Measurements from ENCODE around the gene PRKN.

Gene PRKN

GRCh38 chr6:162273986-162274385, 453.6 kb downstream of the PRKN start:
- DNase-seq, result no peak

GRCh38 chr6:162271922-162272321, 455.6 kb downstream of the PRKN start:
- DNase-seq, result no peak

- DNase-seq, result no peak
These were observed 456.6 kb downstream of the PRKN start for GRCh38 chr6:162270966-162271365.

GRCh38 chr6:162267641-162268040, 459.9 kb downstream of the PRKN start:
- DNase-seq, result no peak

- DNase-seq, result no peak
These were observed 460.4 kb downstream of the PRKN start for GRCh38 chr6:162267126-162267525.

GRCh38 chr6:162264581-162264980, 463.0 kb downstream of the PRKN start:
- DNase-seq, result no peak

GRCh38 chr6:162262466-162263196, 464.9 kb downstream of the PRKN start:
- no peak for DNase-seq

DNA sequence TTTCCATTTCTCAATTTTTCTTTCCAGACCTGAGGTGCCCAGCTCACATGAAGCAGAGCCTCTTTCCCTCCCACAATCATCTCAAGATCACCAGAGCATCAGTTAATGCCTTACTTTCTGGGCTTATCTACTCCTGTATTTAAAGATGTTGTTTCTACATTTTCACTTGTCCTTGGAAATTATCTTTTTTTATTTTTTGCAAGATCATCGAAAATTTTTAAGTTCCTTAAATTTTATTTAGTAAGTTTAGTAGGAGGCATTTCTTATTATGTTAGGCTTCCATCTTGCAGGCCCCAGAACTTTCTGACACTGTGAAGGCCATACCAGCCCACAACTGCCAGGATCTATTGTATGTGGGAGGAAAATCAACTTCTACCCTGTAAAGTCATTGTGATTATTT, 466.0 kb downstream of the PRKN start:
- DNase-seq, result no peak

DNA sequence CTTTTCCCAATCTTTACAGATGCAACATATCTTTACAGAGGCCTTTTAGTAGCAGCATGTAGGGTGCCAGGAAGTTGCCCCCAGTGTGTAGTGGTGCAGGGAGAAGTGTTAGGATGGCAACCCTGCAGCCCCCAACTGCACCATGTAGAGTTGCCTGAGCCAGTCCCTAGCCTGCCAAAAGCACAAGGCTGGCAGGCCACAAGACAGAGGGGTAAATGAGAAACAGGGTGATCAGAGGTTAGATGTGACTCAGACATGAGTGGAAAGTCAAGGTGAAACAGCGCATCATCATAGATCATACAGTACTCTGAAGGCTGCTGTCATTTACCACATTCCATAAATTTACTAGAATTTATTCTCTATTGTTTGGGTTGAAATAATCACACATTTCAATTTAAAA, 467.5 kb downstream of the PRKN start:
- DNase-seq, result no peak

- DNase-seq, result no peak
These were observed 468.9 kb downstream of the PRKN start for GRCh38 chr6:162258647-162259046.

DNA sequence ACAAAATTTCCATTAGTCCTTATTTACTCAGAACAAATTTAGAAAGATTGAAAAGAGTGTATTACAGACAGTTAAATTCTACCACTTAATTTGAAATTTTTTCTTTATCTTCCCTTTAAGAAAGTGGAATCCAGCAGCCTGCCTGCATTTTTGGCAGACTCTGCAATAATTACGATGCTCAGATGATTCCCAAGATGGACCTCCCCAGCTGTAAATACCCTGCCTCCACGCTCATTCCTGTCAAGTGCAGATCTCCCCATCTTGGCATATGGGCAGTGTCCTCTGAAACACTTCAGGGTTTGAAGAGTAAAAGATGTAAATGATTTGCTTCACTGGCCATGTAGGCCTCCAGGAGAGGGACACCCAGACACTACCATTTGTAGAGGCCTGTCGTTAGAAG, 471.2 kb downstream of the PRKN start:
- no peak for DNase-seq

DNA sequence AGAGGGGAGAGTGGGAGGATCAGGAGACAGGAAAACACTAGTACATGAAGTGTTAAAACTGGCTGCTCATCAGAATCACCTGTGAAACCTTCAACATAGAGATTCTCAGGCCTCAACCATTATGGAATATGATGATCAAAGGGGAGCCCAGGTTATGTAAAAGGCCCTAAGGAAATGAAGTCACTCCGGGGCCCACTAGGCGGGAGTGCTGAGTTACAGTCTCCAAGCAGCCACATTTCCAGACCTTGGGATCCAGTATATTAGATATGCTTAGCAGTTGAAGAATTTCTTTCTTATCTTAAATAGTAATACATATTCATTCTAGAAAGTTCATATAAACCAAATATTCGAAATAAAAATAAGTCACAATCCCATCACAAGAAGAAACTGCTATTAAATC, 476.3 kb downstream of the PRKN start:
- no peak for DNase-seq

DNA sequence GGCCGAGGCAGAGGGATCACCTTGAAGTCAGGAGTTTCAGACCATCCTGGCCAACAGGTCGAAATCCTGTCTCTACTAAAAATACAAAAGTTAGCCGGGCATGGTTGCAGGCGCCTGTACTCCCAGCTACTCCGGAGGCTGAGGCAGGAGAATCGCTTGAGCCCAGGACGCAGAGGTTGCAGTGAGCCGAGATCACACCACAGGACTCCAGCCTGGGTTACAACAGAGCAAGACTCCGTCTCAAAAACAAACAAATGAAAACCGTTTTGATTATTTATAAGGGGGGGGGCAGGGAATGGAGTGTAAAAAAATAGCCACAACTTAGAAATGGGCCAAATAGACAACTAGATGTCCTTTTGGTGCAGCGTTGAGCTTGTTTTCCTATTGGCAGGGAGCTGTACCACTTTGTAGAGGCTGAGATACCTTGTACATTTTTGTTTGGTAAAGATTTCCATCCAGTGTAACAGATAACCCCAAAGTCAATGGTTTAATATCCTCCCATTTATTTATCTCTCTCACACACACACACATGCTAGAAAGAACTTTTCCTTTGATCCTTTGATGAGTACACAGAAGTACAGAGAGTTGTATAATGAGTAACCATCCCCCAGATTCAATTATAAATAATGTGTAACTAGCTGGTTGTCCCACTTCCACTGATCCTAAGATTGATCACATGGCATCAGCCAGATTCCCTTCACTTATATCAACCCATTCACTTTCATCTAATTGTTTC, 477.5 kb downstream of the PRKN start:
- DNase-seq, result no peak

- no peak for DNase-seq
These were observed 481.6 kb downstream of the PRKN start for GRCh38 chr6:162245830-162246420.

GRCh38 chr6:162244031-162244430, 483.5 kb downstream of the PRKN start:
- DNase-seq, result no peak

GRCh38 chr6:162242915-162243314, 484.7 kb downstream of the PRKN start:
- DNase-seq, result no peak

- DNase-seq, result no peak
These were observed 488.2 kb downstream of the PRKN start for GRCh38 chr6:162239330-162239729.

GRCh38 chr6:162238675-162239074, 488.9 kb downstream of the PRKN start:
- DNase-seq, result no peak

GRCh38 chr6:162237331-162237730, 490.2 kb downstream of the PRKN start:
- DNase-seq, result no peak

DNA sequence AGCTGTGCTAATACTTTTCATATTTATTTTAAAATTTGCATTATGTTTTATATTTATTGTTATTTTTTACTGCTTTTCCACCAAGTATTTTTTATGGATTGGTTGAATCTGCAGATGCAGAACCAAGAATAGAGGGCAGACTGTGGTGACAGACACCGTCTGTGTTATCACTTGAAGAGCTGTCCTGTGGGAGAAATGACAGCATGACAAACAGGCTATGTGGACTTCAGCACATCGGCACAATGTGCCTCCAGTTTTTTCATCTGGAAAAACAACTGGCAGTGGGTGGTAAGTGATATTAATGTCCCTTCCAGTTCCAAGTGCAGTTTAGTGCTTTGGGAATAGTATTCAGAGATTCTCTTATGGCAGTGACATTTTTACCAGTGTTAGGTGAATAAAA, 492.9 kb downstream of the PRKN start:
- DNase-seq, result no peak

- DNase-seq, result no peak
These were observed 497.3 kb downstream of the PRKN start for GRCh38 chr6:162230147-162230752.

GRCh38 chr6:162229093-162229492, 498.5 kb downstream of the PRKN start:
- DNase-seq, result no peak

DNA sequence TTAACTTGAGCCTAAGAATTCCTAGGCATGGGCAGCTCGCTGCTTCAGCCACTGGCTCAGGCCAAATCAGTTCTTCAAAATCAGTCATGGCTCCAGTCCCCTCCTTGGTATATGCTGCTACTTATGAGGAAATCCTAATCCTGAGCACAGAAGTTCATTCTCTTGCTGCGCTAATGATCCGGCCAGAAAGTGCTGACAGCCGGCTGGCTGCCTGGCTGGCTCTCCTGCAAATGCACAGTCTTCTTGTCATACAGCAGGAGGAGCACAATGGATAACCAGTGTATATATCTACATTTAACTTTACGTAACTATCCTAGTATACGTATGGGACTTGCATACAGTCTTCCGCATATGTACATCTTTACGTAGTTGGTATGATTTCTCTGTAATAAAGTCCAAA, 500.8 kb downstream of the PRKN start:
- DNase-seq, result no peak

- DNase-seq, result no peak
These were observed 505.0 kb downstream of the PRKN start for GRCh38 chr6:162222521-162222920.
